ENCODE results near the gene PSMD7.
A peak's percentile ranks its signal among the peaks of the same experiment; 100 is the strongest.

Gene PSMD7

GRCh38 chr16:74253161-74253938, 43.3 kb upstream of the PSMD7 start:
- Histone ChIP-seq H3K27me3 (ENCODE audit: control insufficient read depth in 1 of 2, insufficient read depth in 1 of 2, low read length in 2 of 2) (no peaks in the 10 kb centered on the region), H3K23ac (ENCODE audit: low read length in 2 of 2) (no peak overlapping the region), H3K14ac (ENCODE audit: low read length in 2 of 2) (no peak overlapping the region), H2BK5ac (ENCODE audit: low read depth, low read length, poor library complexity, severe bottlenecking) (no peak overlapping the region), H3K4me3 (ENCODE audit: insufficient read depth in 1 of 2, low read depth in 1 of 2, low read length in 2 of 2) (no peak overlapping the region), H3K4ac (ENCODE audit: low read depth in 1 of 2, low read length in 2 of 2) (no peak overlapping the region), H2AFZ (ENCODE audit: low read depth, low read length) (no peak overlapping the region), H3K4me1 (ENCODE audit: control insufficient read depth, insufficient read depth, low read depth, low read length) (peaks cover 1% of the 10 kb centered on the region), H3K27ac (ENCODE audit: low read length, poor library complexity, severe bottlenecking) (no peak overlapping the region), H2BK12ac (ENCODE audit: low read length in 2 of 2) (no peak overlapping the region), H3K9ac (ENCODE audit: low read length) (no peak overlapping the region), H3K4me2 (ENCODE audit: low read length, poor library complexity, severe bottlenecking) (no peak overlapping the region), H4K8ac (ENCODE audit: low read length) (no peak overlapping the region), H2BK120ac (ENCODE audit: low read depth, low read length) (no peak overlapping the region), H4K91ac (ENCODE audit: low read length) (no peak overlapping the region), H2AK5ac (ENCODE audit: low read length, severe bottlenecking) (no peak overlapping the region), H3K18ac (ENCODE audit: low read depth in 1 of 2, low read length in 2 of 2) (no peak overlapping the region), H3K36me3 (ENCODE audit: control insufficient read depth in 1 of 2, insufficient read depth in 2 of 2, low read depth in 1 of 2, low read length in 2 of 2) (no peaks in the 10 kb centered on the region), H3K79me1 (replicated peaks; ENCODE audit: low read length, poor library complexity, severe bottlenecking) (no peaks in the 10 kb centered on the region), H2BK15ac (ENCODE audit: low read depth, poor library complexity, severe bottlenecking) (no peak overlapping the region), H3K9me3 (ENCODE audit: control insufficient read depth, low read length) (no peaks in the 10 kb centered on the region)
- WGBS, result 81% methylated on average over 5 of the region's 6 CpGs
- DNase-seq, result no peak

DNA sequence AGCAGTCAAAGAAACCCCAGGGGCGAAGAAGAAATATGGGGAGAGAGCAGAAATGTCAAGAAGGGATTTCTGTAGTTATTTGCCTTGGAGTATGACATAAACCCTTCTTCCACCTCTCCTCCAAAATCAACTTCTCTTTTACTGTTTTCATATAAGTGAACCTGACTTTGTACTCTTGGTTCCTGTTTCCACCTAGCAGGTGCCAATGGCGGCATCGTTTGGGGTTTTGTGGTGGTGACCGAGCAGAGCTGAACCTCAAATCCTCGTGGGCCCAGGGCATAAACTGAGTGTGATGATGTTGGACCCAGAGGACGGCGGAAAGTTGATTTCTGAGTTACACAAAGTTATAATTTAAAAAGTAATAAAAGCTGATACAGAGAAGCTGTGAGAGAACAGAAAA, 39.6 kb upstream of the PSMD7 start:
- no peak overlapping the region for H3K4ac ChIP-seq (ENCODE audit: low read depth in 1 of 2, low read length in 2 of 2)
- H3K9me3 ChIP-seq (ENCODE audit: control insufficient read depth, low read length), result no peaks in the 10 kb centered on the region
- H4K91ac ChIP-seq (ENCODE audit: low read length), result no peak overlapping the region
- H2BK5ac ChIP-seq (ENCODE audit: low read depth, low read length, poor library complexity, severe bottlenecking), result no peak overlapping the region
- no peaks in the 10 kb centered on the region for H3K4me1 ChIP-seq (ENCODE audit: control insufficient read depth, insufficient read depth, low read depth, low read length)
- no peak for DNase-seq
- no peak overlapping the region for H3K14ac ChIP-seq (ENCODE audit: low read length in 2 of 2)
- no peaks in the 10 kb centered on the region for H3K36me3 ChIP-seq (ENCODE audit: control insufficient read depth in 1 of 2, insufficient read depth in 2 of 2, low read depth in 1 of 2, low read length in 2 of 2)
- H3K18ac ChIP-seq (ENCODE audit: low read depth in 1 of 2, low read length in 2 of 2), result no peak overlapping the region
- H3K4me2 ChIP-seq (ENCODE audit: low read length, poor library complexity, severe bottlenecking), result no peak overlapping the region
- H3K23ac ChIP-seq (ENCODE audit: low read length in 2 of 2), result no peak overlapping the region
- H2AK5ac ChIP-seq (ENCODE audit: low read length, severe bottlenecking), result no peak overlapping the region
- no peaks in the 10 kb centered on the region for H3K27me3 ChIP-seq (ENCODE audit: control insufficient read depth in 1 of 2, insufficient read depth in 1 of 2, low read length in 2 of 2)
- no peak overlapping the region for H3K9ac ChIP-seq (ENCODE audit: low read length)
- H3K4me3 ChIP-seq (ENCODE audit: insufficient read depth in 1 of 2, low read depth in 1 of 2, low read length in 2 of 2), result no peak overlapping the region
- H3K27ac ChIP-seq (ENCODE audit: low read length, poor library complexity, severe bottlenecking), result no peak overlapping the region
- H2BK12ac ChIP-seq (ENCODE audit: low read length in 2 of 2), result no peak overlapping the region
- H4K8ac ChIP-seq (ENCODE audit: low read length), result no peak overlapping the region
- H2AFZ ChIP-seq (ENCODE audit: low read depth, low read length), result no peak overlapping the region
- H3K79me1 ChIP-seq (replicated peaks; ENCODE audit: low read length, poor library complexity, severe bottlenecking), result no peaks in the 10 kb centered on the region
- WGBS, result 85% methylated on average over 6 of the region's 7 CpGs
- no peak overlapping the region for H2BK15ac ChIP-seq (ENCODE audit: low read depth, poor library complexity, severe bottlenecking)
- H2BK120ac ChIP-seq (ENCODE audit: low read depth, low read length), result no peak overlapping the region

DNA sequence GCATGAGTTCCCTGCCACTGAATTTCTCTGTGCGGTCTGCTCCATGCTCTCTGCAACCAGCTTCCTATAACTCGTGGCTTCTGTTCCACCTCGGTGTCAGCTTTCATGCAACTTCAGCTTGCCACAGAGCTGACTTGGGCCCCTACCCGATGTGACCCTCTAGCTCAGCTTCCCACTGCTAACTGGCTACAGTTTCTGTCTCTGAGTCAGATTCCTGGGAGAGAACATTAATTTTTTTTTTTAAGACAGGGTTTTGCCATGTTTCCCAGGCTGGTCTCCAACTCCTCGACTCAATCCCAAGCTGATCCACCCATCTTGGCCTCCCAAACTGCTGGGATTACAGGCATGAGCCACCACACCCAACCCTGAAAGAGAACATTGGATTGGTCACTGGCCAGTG, 35.5 kb upstream of the PSMD7 start:
- Histone ChIP-seq H3K79me1 (replicated peaks; ENCODE audit: low read length, poor library complexity, severe bottlenecking) (no peaks in the 10 kb centered on the region), H3K23ac (ENCODE audit: low read length in 2 of 2) (no peak overlapping the region), H2BK12ac (ENCODE audit: low read length in 2 of 2) (no peak overlapping the region), H2AK5ac (ENCODE audit: low read length, severe bottlenecking) (no peak overlapping the region), H3K36me3 (ENCODE audit: control insufficient read depth in 1 of 2, insufficient read depth in 2 of 2, low read depth in 1 of 2, low read length in 2 of 2) (no peaks in the 10 kb centered on the region), H2BK5ac (ENCODE audit: low read depth, low read length, poor library complexity, severe bottlenecking) (no peak overlapping the region), H3K4me1 (ENCODE audit: control insufficient read depth, insufficient read depth, low read depth, low read length) (no peaks in the 10 kb centered on the region), H3K27me3 (ENCODE audit: control insufficient read depth in 1 of 2, insufficient read depth in 1 of 2, low read length in 2 of 2) (no peaks in the 10 kb centered on the region), H2BK15ac (ENCODE audit: low read depth, poor library complexity, severe bottlenecking) (no peak overlapping the region), H3K14ac (ENCODE audit: low read length in 2 of 2) (no peak overlapping the region), H3K27ac (ENCODE audit: low read length, poor library complexity, severe bottlenecking) (no peak overlapping the region), H3K18ac (ENCODE audit: low read depth in 1 of 2, low read length in 2 of 2) (no peak overlapping the region), H3K9me3 (ENCODE audit: control insufficient read depth, low read length) (no peaks in the 10 kb centered on the region), H3K4ac (ENCODE audit: low read depth in 1 of 2, low read length in 2 of 2) (no peak overlapping the region), H2AFZ (ENCODE audit: low read depth, low read length) (no peak overlapping the region), H3K9ac (ENCODE audit: low read length) (no peak overlapping the region), H3K4me2 (ENCODE audit: low read length, poor library complexity, severe bottlenecking) (no peak overlapping the region), H3K4me3 (ENCODE audit: insufficient read depth in 1 of 2, low read depth in 1 of 2, low read length in 2 of 2) (no peak overlapping the region), H4K91ac (ENCODE audit: low read length) (no peak overlapping the region), H2BK120ac (ENCODE audit: low read depth, low read length) (no peak overlapping the region), H4K8ac (ENCODE audit: low read length) (no peak overlapping the region)
- no peak for DNase-seq
- WGBS, result 61% methylated on average over 5 of the region's 5 CpGs

GRCh38 chr16:74264811-74265210, 31.8 kb upstream of the PSMD7 start:
- Histone ChIP-seq H3K9me3 (ENCODE audit: control insufficient read depth, low read length) (no peaks in the 10 kb centered on the region), H3K23ac (ENCODE audit: low read length in 2 of 2) (no peak overlapping the region), H3K4ac (ENCODE audit: low read depth in 1 of 2, low read length in 2 of 2) (no peak overlapping the region), H3K9ac (ENCODE audit: low read length) (peak overlapping the region; percentile 15), H2BK15ac (ENCODE audit: low read depth, poor library complexity, severe bottlenecking) (no peak overlapping the region), H2AFZ (ENCODE audit: low read depth, low read length) (no peak overlapping the region), H3K14ac (ENCODE audit: low read length in 2 of 2) (no peak overlapping the region), H2BK120ac (ENCODE audit: low read depth, low read length) (no peak overlapping the region), H4K91ac (ENCODE audit: low read length) (no peak overlapping the region), H3K18ac (ENCODE audit: low read depth in 1 of 2, low read length in 2 of 2) (no peak overlapping the region), H3K79me1 (replicated peaks; ENCODE audit: low read length, poor library complexity, severe bottlenecking) (no peaks in the 10 kb centered on the region), H3K4me2 (ENCODE audit: low read length, poor library complexity, severe bottlenecking) (no peak overlapping the region), H3K27me3 (ENCODE audit: control insufficient read depth in 1 of 2, insufficient read depth in 1 of 2, low read length in 2 of 2) (peaks cover 0 to 3% of the 10 kb centered on the region in 2 experiments), H3K27ac (ENCODE audit: low read length, poor library complexity, severe bottlenecking) (no peak overlapping the region), H3K4me3 (ENCODE audit: insufficient read depth in 1 of 2, low read depth in 1 of 2, low read length in 2 of 2) (no peak overlapping the region), H3K4me1 (ENCODE audit: control insufficient read depth, insufficient read depth, low read depth, low read length) (no peaks in the 10 kb centered on the region), H2BK5ac (ENCODE audit: low read depth, low read length, poor library complexity, severe bottlenecking) (no peak overlapping the region), H2AK5ac (ENCODE audit: low read length, severe bottlenecking) (no peak overlapping the region), H3K36me3 (ENCODE audit: control insufficient read depth in 1 of 2, insufficient read depth in 2 of 2, low read depth in 1 of 2, low read length in 2 of 2) (no peaks in the 10 kb centered on the region), H2BK12ac (ENCODE audit: low read length in 2 of 2) (no peak overlapping the region), H4K8ac (ENCODE audit: low read length) (no peak overlapping the region)
- no peak for DNase-seq
- WGBS, result 67% methylated on average over 3 of the region's 3 CpGs
